K562 (cell line): ENCODE data around the gene IGFBP7. TPM values are rescaled to one million over a fixed set of nuclear protein-coding genes. Genes with fewer than 3 reads are reported as not detected.

ENCODE experiments used
- ATAC-seq: fragments of 200-7000 bp; cut with Tn5 transposase; 3 replicates; pipeline ENCODE4 v1.9.1; 2020; ENCODE audit warnings: moderate library complexity
- BruUV-seq: library from RNA; stranded (reverse); fragments of 400-500 nt; replicated peaks from 2 replicates; lab custom pipeline; 2021; lab: Mats Ljungman, UMichigan
- CTCF ChIA-PET: fragments of 300-600 bp; formaldehyde crosslinking; extraction: SDS; loops from one replicate; lab custom pipeline; 2021; ENCODE audit warnings: low intra/inter-chr PET ratio; lab: Yijun Ruan, JAX
- POLR2A ChIA-PET: fragments of 300-600, 350-650 bp; sonication (Branson Sonifier 250); formaldehyde crosslinking; extraction: SDS; loops from one replicate; lab custom pipeline; 2021; ENCODE audit warnings: antibody characterized with exemption, inconsistent platforms; lab: Yijun Ruan, JAX
- DNase-seq, 4 experiments: peaks; one replicate each; pipeline versions ENCODE4 v3.0.0 to v3.0.0-alpha.2; 2011 to 2018; ENCODE audit warnings: low spot score in 3 of 4, mixed read lengths in 3 of 4; ENCODE audit errors: extremely low read depth in 1 of 4
- FAIRE-seq: peaks from 2 replicates; lab custom pipeline; 2011; peaks lifted over from hg19 to GRCh38; lab: Jason Lieb, UNC
- H2AFZ ChIP-seq: 2 replicates; pipeline ENCODE4 v1.6.0; 2011; ENCODE audit warnings: low read depth, low read length, control low read depth, inconsistent platforms
- H3K27ac ChIP-seq: fragments of 200-600 bp; 3 replicates; pipeline ENCODE4 v1.8.0; 2011; ENCODE audit warnings: low read depth, mild to moderate bottlenecking, control low read depth, inconsistent platforms, low read length, moderate library complexity, mixed read lengths; ENCODE audit errors: extremely low read depth
- H3K27me3 ChIP-seq, 2 experiments: fragments of 300-600 bp in 1 of 2; 2 replicates in 1 of 2; 3 replicates in 1 of 2; pipeline versions ENCODE4 v1.6.0 to v1.8.0; 2011; ENCODE audit warnings: inconsistent platforms in 2 of 2, low read length in 2 of 2, mild to moderate bottlenecking in 1 of 2, mixed read lengths in 1 of 2, moderate library complexity in 1 of 2; ENCODE audit not compliant: control insufficient read depth in 2 of 2, insufficient read depth in 2 of 2
- H3K36me3 ChIP-seq: fragments of 300-600 bp; 3 replicates; pipeline ENCODE4 v1.8.0; 2011; ENCODE audit warnings: mild to moderate bottlenecking, low read length, inconsistent platforms; ENCODE audit not compliant: control insufficient read depth, insufficient read depth
- H3K4me1 ChIP-seq, 2 experiments: fragments of 200-600 bp in 1 of 2; replicated peaks in 1 of 2; 2 replicates in 1 of 2; 3 replicates in 1 of 2; pipeline versions ENCODE4 v1.5.1 to v1.8.0; 2011; ENCODE audit warnings: inconsistent platforms in 2 of 2, low read length in 2 of 2, mild to moderate bottlenecking in 1 of 2, mixed read lengths in 1 of 2, moderate library complexity in 1 of 2; ENCODE audit not compliant: control insufficient read depth in 2 of 2, insufficient read depth in 2 of 2
- H3K4me2 ChIP-seq: 2 replicates; pipeline ENCODE4 v1.6.1; 2011; ENCODE audit warnings: low read length, control low read depth, inconsistent platforms, mixed read lengths; ENCODE audit not compliant: insufficient read depth
- H3K4me3 ChIP-seq: fragments of 200-600 bp; sonication (generic), shearing (Covaris generic); 2 replicates; pipeline ENCODE4 v1.5.1; 2016; ENCODE audit warnings: control low read depth, inconsistent platforms
- H3K79me2 ChIP-seq: fragments of 200-600 bp; 3 replicates; pipeline ENCODE4 v1.8.0; 2011; ENCODE audit warnings: low read length, inconsistent platforms; ENCODE audit not compliant: control insufficient read depth, insufficient read depth
- H3K9ac ChIP-seq, 2 experiments: 2 replicates each; pipeline versions ENCODE4 v1.6.0 to v1.6.1; 2011; ENCODE audit warnings: low read depth in 2 of 2, low read length in 2 of 2, control low read depth in 1 of 2, inconsistent platforms in 1 of 2, mild to moderate bottlenecking in 1 of 2, mixed read lengths in 1 of 2; ENCODE audit not compliant: insufficient read depth in 1 of 2
- H3K9me1 ChIP-seq: one replicate; pipeline ENCODE4 v1.6.0; 2011; ENCODE audit warnings: inconsistent platforms, mild to moderate bottlenecking, low read length, moderate library complexity; ENCODE audit not compliant: control insufficient read depth, insufficient read depth
- H3K9me3 ChIP-seq: replicated peaks from 2 replicates; pipeline ENCODE4 v1.5.1; 2011; ENCODE audit warnings: low read depth, low read length, inconsistent platforms; ENCODE audit not compliant: control insufficient read depth, insufficient read depth
- H4K20me1 ChIP-seq: replicated peaks from 2 replicates; pipeline ENCODE4 v1.6.1; 2011; ENCODE audit warnings: low read length, inconsistent platforms, mixed read lengths; ENCODE audit not compliant: control insufficient read depth, insufficient read depth
- CCNT2 ChIP-seq: IDR thresholded peaks from 2 replicates; pipeline ENCODE4 v1.6.1; 2011; ENCODE audit warnings: borderline replicate concordance, low read depth, mild to moderate bottlenecking, moderate library complexity, mixed read lengths, low read length; ENCODE audit not compliant: insufficient read length; ENCODE audit errors: extremely low read depth
- EP300 ChIP-seq: IDR thresholded peaks from 2 replicates; pipeline ENCODE4 v1.6.1; 2012; ENCODE audit warnings: low read length, improper control_type of control experiment
- GABPA ChIP-seq: fragments of 200-800 bp; sonication (Bioruptor generic); conservative IDR thresholded peaks from 2 replicates; pipeline ENCODE4 v1.6.1; 2016; ENCODE audit warnings: low read depth, missing genetic modification characterization, missing compliant biosample characterization
- JUND ChIP-seq, 2 experiments: IDR thresholded peaks; 2 replicates in 1 of 2; 3 replicates in 1 of 2; pipeline ENCODE4 v1.6.1; 2011; ENCODE audit warnings: borderline replicate concordance in 2 of 2, low read depth in 2 of 2, low read length in 2 of 2, improper control_type of control experiment in 1 of 2, missing biosample characterization in 1 of 2, missing genetic modification characterization in 1 of 2, missing genetic modification reagents in 1 of 2
- POLR2AphosphoS5 ChIP-seq: IDR thresholded peaks from 2 replicates; pipeline ENCODE4 v1.6.1; 2011; ENCODE audit warnings: mild to moderate bottlenecking, low read depth, low read length, moderate library complexity; ENCODE audit not compliant: control insufficient read depth, insufficient read depth
- POLR2B ChIP-seq: fragments of 450-650 bp; IDR thresholded peaks from 2 replicates; pipeline ENCODE4 v1.6.1; 2018; ENCODE audit warnings: low read depth; ENCODE audit not compliant: partially characterized antibody
- ZNF584 ChIP-seq: fragments of 200-800 bp; sonication (Bioruptor generic); IDR thresholded peaks from 2 replicates; pipeline ENCODE4 v1.6.1; 2016; ENCODE audit warnings: low read depth, mild to moderate bottlenecking, missing genetic modification characterization, missing compliant biosample characterization
- WGBS: fragments of 100-300 bp; shearing (Covaris generic); methylation state at CpG from one replicate; pipeline ENCODE4 v1.1.6; 2016; ENCODE audit warnings: low coverage, mixed read lengths; ENCODE audit not compliant: insufficient coverage; ENCODE audit errors: missing lambda C conversion rate; 5-methylcytosine and 5-hydroxymethylcytosine counted together
- in situ Hi-C: fragments of 300-500 bp; cut with MboI; formaldehyde crosslinking; loops from 4 replicates; pipeline ENCODE4 v1.15.0; 2018; ENCODE audit warnings: inconsistent platforms, mixed read lengths
- intact Hi-C: fragments of 100-400 bp; cut with micrococcal nuclease; formaldehyde crosslinking; loops from 2 replicates; pipeline ENCODE4 v1.14.2; 2022
- polyA plus RNA-seq, 8 experiments: library from polyadenylated mRNA; depleted of rRNA in 4 of 8; stranded (reverse) in 5 of 8; unstranded in 3 of 8; fragments of >200 nt; fragmentation: Nextera tagmentation in 2 of 8; fragmentation: Illumina TruSeq in 1 of 8; extraction: Ambion mirVana in 2 of 8; extraction: Trizol in 1 of 8; gene quantifications; 2 replicates each; pipeline versions ENCODE4 v1.2.1 to v1.2.3, GENCODE V29; 2011 to 2014; ENCODE audit warnings: inconsistent platforms in 1 of 8, missing spikeins in 1 of 8
- total RNA-seq, 7 experiments: library from RNA; depleted of rRNA in 6 of 7; stranded (reverse); fragments of >200 nt in 6 of 7; fragmentation: Illumina TruSeq in 2 of 7; extraction: Trizol in 2 of 7; gene quantifications; 2 replicates each; pipeline versions ENCODE4 v1.2.1 to v1.2.3, GENCODE V29; 2011 to 2021; ENCODE audit warnings: low replicate concordance in 1 of 7
- TF ChIP-seq, protein P1 (sequence below): fragments of 450-650 bp; IDR thresholded peaks from 2 replicates; pipeline ENCODE4 v1.6.1; 2016; ENCODE audit warnings: missing biosample characterization, missing genetic modification characterization
- TF ChIP-seq, protein P2 (sequence below): sonication (generic); formaldehyde crosslinking; IDR thresholded peaks from 2 replicates; pipeline ENCODE4 v1.8.0; 2022; ENCODE audit warnings: mild to moderate bottlenecking, low read depth, missing genetic modification reagents
- TF ChIP-seq, protein P3 (sequence below): fragments of 450-650 bp; IDR thresholded peaks from 2 replicates; pipeline ENCODE4 v1.7.1; 2018; ENCODE audit warnings: mild to moderate bottlenecking, low read depth; ENCODE audit not compliant: partially characterized antibody
- TF ChIP-seq, protein P4 (sequence below): fragments of 450-650 bp; conservative IDR thresholded peaks from 2 replicates; pipeline ENCODE4 v1.6.1; 2016; ENCODE audit warnings: missing genetic modification characterization, low read depth, mild to moderate bottlenecking, control low read depth, missing compliant biosample characterization

The IGFBP7 gene
- total and polyA plus RNA-seq, 9 of the 15 experiments (the other 6 are each of a cell fraction or from before 2014, with no cell fraction given): 0.27 to 0.49 (median 0.29) TPM; not detected in 6

DNA sequence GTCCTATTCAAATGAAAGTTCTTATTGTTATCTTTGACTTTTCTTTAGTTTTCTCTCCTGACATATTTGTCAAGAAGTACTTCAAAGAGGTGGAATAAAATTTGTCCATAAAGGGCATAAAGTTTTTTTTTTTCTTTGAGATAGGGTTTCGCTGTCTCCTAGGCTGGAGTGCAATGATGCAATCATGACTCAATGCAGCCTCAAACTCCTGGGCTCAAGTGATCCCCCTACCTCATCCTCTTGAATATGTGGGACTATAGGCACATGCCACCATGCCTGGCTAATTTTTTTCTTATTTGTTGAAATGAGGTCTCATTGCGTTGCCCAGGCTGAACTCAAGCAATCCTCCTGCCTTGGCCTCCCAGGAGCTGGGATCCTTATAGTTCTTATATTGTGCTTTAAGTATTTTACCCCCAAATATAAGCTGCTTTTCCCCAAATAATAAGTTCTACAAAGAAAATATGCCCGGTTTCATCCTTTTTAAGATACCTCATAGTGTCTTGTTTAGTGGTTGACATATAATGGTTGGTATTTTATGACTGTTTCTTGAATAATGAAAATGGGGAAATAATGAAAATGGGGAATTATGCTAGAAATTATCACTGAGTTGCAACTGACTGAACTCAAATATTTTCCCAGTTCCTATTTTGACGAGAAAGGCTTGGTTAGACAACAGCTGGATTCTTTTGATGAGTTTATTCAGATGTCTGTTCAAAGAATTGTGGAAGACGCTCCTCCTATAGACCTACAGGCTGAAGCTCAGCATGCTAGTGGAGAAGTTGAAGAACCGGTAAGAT is 119.9 kb downstream of the IGFBP7 start:
- CTCF ChIA-PET: no interaction called here
- POLR2A ChIA-PET: interaction anchor here (5.9 kb wide), 1 partner anchor 11 kb away, joined by 61 read pairs; the partner anchor contains the start of genes NOA1 and POLR2B
- TF ChIP-seq, protein P1, sequence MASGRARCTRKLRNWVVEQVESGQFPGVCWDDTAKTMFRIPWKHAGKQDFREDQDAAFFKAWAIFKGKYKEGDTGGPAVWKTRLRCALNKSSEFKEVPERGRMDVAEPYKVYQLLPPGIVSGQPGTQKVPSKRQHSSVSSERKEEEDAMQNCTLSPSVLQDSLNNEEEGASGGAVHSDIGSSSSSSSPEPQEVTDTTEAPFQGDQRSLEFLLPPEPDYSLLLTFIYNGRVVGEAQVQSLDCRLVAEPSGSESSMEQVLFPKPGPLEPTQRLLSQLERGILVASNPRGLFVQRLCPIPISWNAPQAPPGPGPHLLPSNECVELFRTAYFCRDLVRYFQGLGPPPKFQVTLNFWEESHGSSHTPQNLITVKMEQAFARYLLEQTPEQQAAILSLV (tag): peak; percentile 72; the same call in 1 of the 2 replicates
- peak; percentile 12; the same call in 1 of the 2 replicates for TF ChIP-seq GABPA (tag)
- TF ChIP-seq CCNT2: no peak
- TF ChIP-seq JUND (IDR thresholded peaks at IDR 0.05; ENCODE audit: borderline replicate concordance, low read depth, low read length): peak; percentile 90
- no peak; the same call in 2 of the 3 replicates for TF ChIP-seq JUND (tag; IDR thresholded peaks at IDR 0.05; ENCODE audit: borderline replicate concordance, low read depth, low read length)
- TF ChIP-seq, protein P2, sequence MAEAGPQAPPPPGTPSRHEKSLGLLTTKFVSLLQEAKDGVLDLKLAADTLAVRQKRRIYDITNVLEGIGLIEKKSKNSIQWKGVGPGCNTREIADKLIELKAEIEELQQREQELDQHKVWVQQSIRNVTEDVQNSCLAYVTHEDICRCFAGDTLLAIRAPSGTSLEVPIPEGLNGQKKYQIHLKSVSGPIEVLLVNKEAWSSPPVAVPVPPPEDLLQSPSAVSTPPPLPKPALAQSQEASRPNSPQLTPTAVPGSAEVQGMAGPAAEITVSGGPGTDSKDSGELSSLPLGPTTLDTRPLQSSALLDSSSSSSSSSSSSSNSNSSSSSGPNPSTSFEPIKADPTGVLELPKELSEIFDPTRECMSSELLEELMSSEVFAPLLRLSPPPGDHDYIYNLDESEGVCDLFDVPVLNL (CRISPR knock-in tag): no peak
- peak; percentile 19; the same call in 1 of the 2 replicates for TF ChIP-seq EP300
- no peak for TF ChIP-seq POLR2B
- TF ChIP-seq, protein P3, sequence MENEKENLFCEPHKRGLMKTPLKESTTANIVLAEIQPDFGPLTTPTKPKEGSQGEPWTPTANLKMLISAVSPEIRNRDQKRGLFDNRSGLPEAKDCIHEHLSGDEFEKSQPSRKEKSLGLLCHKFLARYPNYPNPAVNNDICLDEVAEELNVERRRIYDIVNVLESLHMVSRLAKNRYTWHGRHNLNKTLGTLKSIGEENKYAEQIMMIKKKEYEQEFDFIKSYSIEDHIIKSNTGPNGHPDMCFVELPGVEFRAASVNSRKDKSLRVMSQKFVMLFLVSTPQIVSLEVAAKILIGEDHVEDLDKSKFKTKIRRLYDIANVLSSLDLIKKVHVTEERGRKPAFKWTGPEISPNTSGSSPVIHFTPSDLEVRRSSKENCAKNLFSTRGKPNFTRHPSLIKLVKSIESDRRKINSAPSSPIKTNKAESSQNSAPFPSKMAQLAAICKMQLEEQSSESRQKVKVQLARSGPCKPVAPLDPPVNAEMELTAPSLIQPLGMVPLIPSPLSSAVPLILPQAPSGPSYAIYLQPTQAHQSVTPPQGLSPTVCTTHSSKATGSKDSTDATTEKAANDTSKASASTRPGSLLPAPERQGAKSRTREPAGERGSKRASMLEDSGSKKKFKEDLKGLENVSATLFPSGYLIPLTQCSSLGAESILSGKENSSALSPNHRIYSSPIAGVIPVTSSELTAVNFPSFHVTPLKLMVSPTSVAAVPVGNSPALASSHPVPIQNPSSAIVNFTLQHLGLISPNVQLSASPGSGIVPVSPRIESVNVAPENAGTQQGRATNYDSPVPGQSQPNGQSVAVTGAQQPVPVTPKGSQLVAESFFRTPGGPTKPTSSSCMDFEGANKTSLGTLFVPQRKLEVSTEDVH: no peak
- TF ChIP-seq ZNF584 (CRISPR knock-in tag): peak; percentile 85; the same call in 1 of the 2 replicates
- no peak for TF ChIP-seq POLR2AphosphoS5
- TF ChIP-seq, protein P4, sequence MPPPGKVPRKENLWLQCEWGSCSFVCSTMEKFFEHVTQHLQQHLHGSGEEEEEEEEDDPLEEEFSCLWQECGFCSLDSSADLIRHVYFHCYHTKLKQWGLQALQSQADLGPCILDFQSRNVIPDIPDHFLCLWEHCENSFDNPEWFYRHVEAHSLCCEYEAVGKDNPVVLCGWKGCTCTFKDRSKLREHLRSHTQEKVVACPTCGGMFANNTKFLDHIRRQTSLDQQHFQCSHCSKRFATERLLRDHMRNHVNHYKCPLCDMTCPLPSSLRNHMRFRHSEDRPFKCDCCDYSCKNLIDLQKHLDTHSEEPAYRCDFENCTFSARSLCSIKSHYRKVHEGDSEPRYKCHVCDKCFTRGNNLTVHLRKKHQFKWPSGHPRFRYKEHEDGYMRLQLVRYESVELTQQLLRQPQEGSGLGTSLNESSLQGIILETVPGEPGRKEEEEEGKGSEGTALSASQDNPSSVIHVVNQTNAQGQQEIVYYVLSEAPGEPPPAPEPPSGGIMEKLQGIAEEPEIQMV: no peak

More for the DNA sequence above, 119.9 kb downstream of the IGFBP7 start:
- Histone ChIP-seq H3K4me2 (no peak overlapping the region), H3K27ac (peak overlapping the region; percentile 23; the same call in 1 of the 3 replicates), H3K4me1 (peaks cover 0 to under 1% of the 10 kb centered on the region in 2 experiments; a peak in 2 of 5 replicates), H3K9ac (no peak overlapping the region), H3K36me3 (peaks cover 93% of the 10 kb centered on the region), H3K9me1 (no peaks in the 10 kb centered on the region), H2AFZ (no peak overlapping the region), H3K4me3 (no peak overlapping the region), H3K9me3 (no peaks in the 10 kb centered on the region), H3K27me3 (no peaks in the 10 kb centered on the region), H3K79me2 (peaks cover 65% of the 10 kb centered on the region), H4K20me1 (no peaks in the 10 kb centered on the region)
- WGBS: 94% methylated on average over 6 of the region's 6 CpGs
- no peak for FAIRE-seq
- in situ Hi-C loops: no loop called here
- DNase-seq: peak in 1 of 4 experiments; percentile 21
- intact Hi-C loops: no loop called here
- BruUV-seq: no TSS peak
- ATAC-seq: peak; percentile 83
